Neural cell (in vitro differentiated cells): ENCODE data around the gene PCDHGA11. TPM values are rescaled to one million over a fixed set of nuclear protein-coding genes. Genes with fewer than 3 reads are reported as not detected.

ENCODE experiments used
- H2AFZ ChIP-seq: fragments of 200-600, 300-800 bp; sonication (generic), shearing (Covaris generic); 2 replicates; pipeline ENCODE4 v1.6.0; 2014; ENCODE audit warnings: low read depth, mild to moderate bottlenecking, antibody characterized with exemption, low read length, moderate library complexity
- H3F3A ChIP-seq: fragments of 200-600 bp; shearing (Covaris generic); 2 replicates; pipeline ENCODE4 v1.6.1; 2016; ENCODE audit warnings: mild to moderate bottlenecking, moderate library complexity, mixed read lengths, antibody characterized with exemption, low read length; ENCODE audit not compliant: insufficient read depth, poor library complexity, severe bottlenecking
- H3K27ac ChIP-seq: fragments of 200-600, 300-800 bp; sonication (generic), shearing (Covaris generic); 2 replicates; pipeline ENCODE4 v1.5.1; 2014; ENCODE audit warnings: mild to moderate bottlenecking, low read length, moderate library complexity
- H3K27me3 ChIP-seq: fragments of 300-800, 200-600 bp; sonication (generic), shearing (Covaris generic); 2 replicates; pipeline ENCODE4 v1.6.0; 2014; ENCODE audit warnings: mild to moderate bottlenecking, low read depth, low read length, moderate library complexity; ENCODE audit not compliant: insufficient read depth
- H3K36me3 ChIP-seq: fragments of 300-800, 200-600 bp; sonication (generic), shearing (Covaris generic); 2 replicates; pipeline ENCODE4 v1.5.1; 2014; ENCODE audit warnings: mild to moderate bottlenecking, antibody characterized with exemption, low read length, moderate library complexity; ENCODE audit not compliant: insufficient read depth
- H3K4me2 ChIP-seq: fragments of 300-800, 200-600 bp; sonication (generic), shearing (Covaris generic); 2 replicates; pipeline ENCODE4 v1.6.0; 2014; ENCODE audit warnings: mild to moderate bottlenecking, low read length
- H3K4me3 ChIP-seq: fragments of 300-800, 200-600 bp; sonication (generic), shearing (Covaris generic); 2 replicates; pipeline ENCODE4 v1.5.1; 2014; ENCODE audit warnings: mild to moderate bottlenecking, low read length, moderate library complexity
- H3K79me2 ChIP-seq: fragments of 200-600 bp; shearing (Covaris generic); replicated peaks from 2 replicates; pipeline ENCODE4 v1.6.0; 2014; ENCODE audit warnings: mild to moderate bottlenecking, low read length, moderate library complexity; ENCODE audit not compliant: insufficient read depth
- H3K9ac ChIP-seq: fragments of 300-800, 200-600 bp; sonication (generic), shearing (Covaris generic); 2 replicates; pipeline ENCODE4 v1.6.1; 2016; ENCODE audit warnings: mild to moderate bottlenecking, low read length, mixed read lengths
- H3K9me2 ChIP-seq: fragments of 200-600 bp; shearing (Covaris generic); 2 replicates; pipeline ENCODE4 v1.6.1; 2016; ENCODE audit warnings: mild to moderate bottlenecking, low read length, mixed read lengths; ENCODE audit not compliant: insufficient read depth
- H3K9me3 ChIP-seq: fragments of 200-600, 300-800 bp; sonication (generic), shearing (Covaris generic); 2 replicates; pipeline ENCODE4 v1.6.1; 2016; ENCODE audit warnings: mild to moderate bottlenecking, mixed run types, low read length, moderate library complexity, mixed read lengths
- H4K20me1 ChIP-seq: fragments of 200-600 bp; shearing (Covaris generic); 2 replicates; pipeline ENCODE4 v1.6.1; 2016; ENCODE audit warnings: mild to moderate bottlenecking, mixed run types; ENCODE audit not compliant: insufficient read depth
- EP300 ChIP-seq: fragments of 450-650 bp; conservative IDR thresholded peaks from 2 replicates; pipeline ENCODE4 v1.6.1; 2014; ENCODE audit warnings: antibody characterized with exemption, mild to moderate bottlenecking, moderate library complexity; ENCODE audit not compliant: poor library complexity, severe bottlenecking
- EZH2 ChIP-seq: fragments of 200-600, 300-800 bp; shearing (Covaris generic), sonication (generic); IDR thresholded peaks from 2 replicates; pipeline ENCODE4 v1.6.1; 2014; ENCODE audit warnings: antibody characterized with exemption, low read length, borderline replicate concordance, mild to moderate bottlenecking; ENCODE audit not compliant: insufficient read depth, poor library complexity, severe bottlenecking
- MXI1 ChIP-seq: fragments of 450-650 bp; conservative IDR thresholded peaks from 2 replicates; pipeline ENCODE4 v1.6.1; 2014; ENCODE audit warnings: antibody characterized with exemption, mild to moderate bottlenecking; ENCODE audit not compliant: poor library complexity, severe bottlenecking
- POLR2AphosphoS5 ChIP-seq: IDR thresholded peaks from 2 replicates; pipeline ENCODE4 v1.6.1; 2012
- RAD21 ChIP-seq: fragments of 450-650 bp; conservative IDR thresholded peaks from 2 replicates; pipeline ENCODE4 v1.6.1; 2014; ENCODE audit warnings: antibody characterized with exemption, mild to moderate bottlenecking, moderate library complexity
- REST ChIP-seq: IDR thresholded peaks from 2 replicates; pipeline ENCODE4 v1.6.1; 2012; ENCODE audit warnings: borderline replicate concordance
- TAF1 ChIP-seq: IDR thresholded peaks from 2 replicates; pipeline ENCODE4 v1.6.1; 2012; ENCODE audit warnings: low read depth
- polyA plus RNA-seq: library from polyadenylated mRNA; depleted of rRNA; stranded (reverse); fragments of >200 nt; gene quantifications from 2 replicates; pipeline ENCODE4 v1.2.3, GENCODE V29; 2014
- TF ChIP-seq, protein P1 (sequence below): fragments of 450-650 bp; IDR thresholded peaks from 2 replicates; pipeline ENCODE4 v1.5.1; 2014; ENCODE audit warnings: antibody characterized with exemption, mild to moderate bottlenecking, moderate library complexity; ENCODE audit not compliant: poor library complexity, severe bottlenecking

PCDHGA11 gene
- polyA plus RNA-seq, 1 donor from 2014 or later = 0.32 TPM

- TF ChIP-seq EZH2 = no peak
- TF ChIP-seq, protein P1, sequence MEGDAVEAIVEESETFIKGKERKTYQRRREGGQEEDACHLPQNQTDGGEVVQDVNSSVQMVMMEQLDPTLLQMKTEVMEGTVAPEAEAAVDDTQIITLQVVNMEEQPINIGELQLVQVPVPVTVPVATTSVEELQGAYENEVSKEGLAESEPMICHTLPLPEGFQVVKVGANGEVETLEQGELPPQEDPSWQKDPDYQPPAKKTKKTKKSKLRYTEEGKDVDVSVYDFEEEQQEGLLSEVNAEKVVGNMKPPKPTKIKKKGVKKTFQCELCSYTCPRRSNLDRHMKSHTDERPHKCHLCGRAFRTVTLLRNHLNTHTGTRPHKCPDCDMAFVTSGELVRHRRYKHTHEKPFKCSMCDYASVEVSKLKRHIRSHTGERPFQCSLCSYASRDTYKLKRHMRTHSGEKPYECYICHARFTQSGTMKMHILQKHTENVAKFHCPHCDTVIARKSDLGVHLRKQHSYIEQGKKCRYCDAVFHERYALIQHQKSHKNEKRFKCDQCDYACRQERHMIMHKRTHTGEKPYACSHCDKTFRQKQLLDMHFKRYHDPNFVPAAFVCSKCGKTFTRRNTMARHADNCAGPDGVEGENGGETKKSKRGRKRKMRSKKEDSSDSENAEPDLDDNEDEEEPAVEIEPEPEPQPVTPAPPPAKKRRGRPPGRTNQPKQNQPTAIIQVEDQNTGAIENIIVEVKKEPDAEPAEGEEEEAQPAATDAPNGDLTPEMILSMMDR = no peak
- TF ChIP-seq REST = no peak
- no peaks in the 10 kb centered on the region for H3F3A ChIP-seq
- H3K9ac ChIP-seq = no peak overlapping the region
- no peaks in the 10 kb centered on the region for H4K20me1 ChIP-seq
- H3K4me2 ChIP-seq = no peak overlapping the region
- no peak overlapping the region for H2AFZ ChIP-seq
- H3K9me2 ChIP-seq = no peaks in the 10 kb centered on the region
- peaks cover 7% of the 10 kb centered on the region for H3K36me3 ChIP-seq
- H3K27me3 ChIP-seq = no peaks in the 10 kb centered on the region
- peaks cover 48% of the 10 kb centered on the region for H3K9me3 ChIP-seq
- no peaks in the 10 kb centered on the region for H3K79me2 ChIP-seq
- no peak overlapping the region for H3K4me3 ChIP-seq
- H3K27ac ChIP-seq = no peak overlapping the region
Observed at GRCh38 chr5:141399555-141400258, 21.1 kb upstream of the PCDHGA11 start.

DNA sequence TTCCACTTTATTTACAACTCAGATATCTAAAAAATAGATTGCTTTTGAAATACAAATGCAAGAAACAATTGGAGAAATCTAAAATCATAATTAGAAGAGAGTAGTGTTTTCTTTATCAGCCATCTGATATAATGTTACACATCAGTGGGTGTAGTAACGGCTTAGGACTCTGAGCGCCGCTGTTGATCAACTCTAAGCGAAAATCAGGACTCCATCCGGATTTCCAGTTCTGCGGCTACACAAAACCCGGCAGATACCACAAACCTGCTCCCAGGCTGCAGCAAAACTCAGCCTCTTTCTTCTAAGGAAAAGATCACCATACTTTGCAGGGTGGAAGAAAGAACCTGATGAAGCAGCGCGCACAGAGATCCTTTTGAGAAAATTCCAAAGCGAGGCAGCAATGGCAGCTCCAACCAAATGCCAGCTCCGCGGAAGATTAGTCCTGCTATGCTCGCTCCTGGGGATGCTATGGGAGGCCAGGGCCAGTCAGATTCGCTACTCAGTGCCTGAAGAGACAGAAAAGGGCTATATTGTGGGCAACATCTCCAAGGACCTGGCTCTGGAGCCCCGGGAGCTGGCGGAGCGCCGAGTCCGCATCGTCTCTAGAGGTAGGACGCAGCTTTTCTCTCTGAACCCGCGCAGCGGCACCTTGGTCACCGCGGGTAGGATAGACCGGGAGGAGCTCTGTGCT, 18.2 kb upstream of the PCDHGA11 start, which contains the start of gene PCDHGA9:
Gene PCDHGA9, plus strand, starts transcription at position 226 of the 691 bp plus-strand sequence. Its CDS starts 175 bp downstream, at position 401.
- Histone ChIP-seq H3K9me3 (peaks cover 34% of the 10 kb centered on the region), H3K27me3 (no peaks in the 10 kb centered on the region), H2AFZ (no peak within 1 kb of the TSS), H3K4me3 (no peak within 1 kb of the TSS), H3K9me2 (no peaks in the 10 kb centered on the region), H3K79me2 (no peaks in the 10 kb centered on the region), H3K9ac (no peak within 1 kb of the TSS), H4K20me1 (no peaks in the 10 kb centered on the region), H3K4me2 (no peak within 1 kb of the TSS), H3K27ac (no peak within 1 kb of the TSS), H3K36me3 (peaks cover 7% of the 10 kb centered on the region), H3F3A (peaks cover 4% of the 10 kb centered on the region)
- TF ChIP-seq POLR2AphosphoS5 (no peak), EP300 (no peak), RAD21 (no peak), TAF1 (no peak), MXI1 (no peak), REST (no peak), EZH2 (no peak)
- TF ChIP-seq, protein P1 = no peak
